ENCODE results near the gene LRIG1.

LRIG1 gene

GRCh38 chr3:66486202-66486601 is 14.6 kb downstream of the LRIG1 start:
- Histone ChIP-seq H3K9ac (ENCODE audit: low read depth, low read length) (no peak overlapping the region; the same call in 1 of the 2 replicates), H3K9me3 (ENCODE audit: insufficient read depth, low read depth, low read length) (no peaks in the 10 kb centered on the region), H3K27ac (ENCODE audit: low read length) (peak overlapping the region; percentile 2), H3K4me1 (ENCODE audit: insufficient read depth, low read length) (peaks cover 73% of the 10 kb centered on the region), H3K36me3 (ENCODE audit: insufficient read depth, low read depth, low read length) (peaks cover 4% of the 10 kb centered on the region; the same call in 1 of the 2 replicates), H3K4me3 (ENCODE audit: low read length) (no peak overlapping the region), H3K27me3 (ENCODE audit: insufficient read depth, low read length) (no peaks in the 10 kb centered on the region)

- Histone ChIP-seq H3K36me3 (ENCODE audit: insufficient read depth, low read depth, low read length) (peaks cover 4% of the 10 kb centered on the region; the same call in 1 of the 2 replicates), H3K9me3 (ENCODE audit: insufficient read depth, low read depth, low read length) (no peaks in the 10 kb centered on the region), H3K4me1 (ENCODE audit: insufficient read depth, low read length) (peaks cover 73% of the 10 kb centered on the region; the same call in 1 of the 2 replicates), H3K27ac (ENCODE audit: low read length) (no peak overlapping the region), H3K9ac (ENCODE audit: low read depth, low read length) (no peak overlapping the region), H3K4me3 (ENCODE audit: low read length) (no peak overlapping the region), H3K27me3 (ENCODE audit: insufficient read depth, low read length) (no peaks in the 10 kb centered on the region)
Observed at GRCh38 chr3:66485291-66485968, 15.4 kb downstream of the LRIG1 start.

- no peaks in the 10 kb centered on the region for H3K27me3 ChIP-seq (ENCODE audit: insufficient read depth, low read length)
- peak overlapping the region; percentile 5; the same call in 1 of the 2 replicates for H3K4me3 ChIP-seq (ENCODE audit: low read length)
- no peak overlapping the region for H3K9ac ChIP-seq (ENCODE audit: low read depth, low read length)
- no peaks in the 10 kb centered on the region for H3K9me3 ChIP-seq (ENCODE audit: insufficient read depth, low read depth, low read length)
- H3K27ac ChIP-seq (ENCODE audit: low read length): no peak overlapping the region
- no peaks in the 10 kb centered on the region for H3K36me3 ChIP-seq (ENCODE audit: insufficient read depth, low read depth, low read length)
- peaks cover 77% of the 10 kb centered on the region for H3K4me1 ChIP-seq (ENCODE audit: insufficient read depth, low read length)
Observed at GRCh38 chr3:66484106-66484844, 16.5 kb downstream of the LRIG1 start.

GRCh38 chr3:66483409-66483906 is 17.4 kb downstream of the LRIG1 start:
- H3K9me3 ChIP-seq (ENCODE audit: insufficient read depth, low read depth, low read length): no peaks in the 10 kb centered on the region
- no peak overlapping the region for H3K9ac ChIP-seq (ENCODE audit: low read depth, low read length)
- peaks cover 81% of the 10 kb centered on the region for H3K4me1 ChIP-seq (ENCODE audit: insufficient read depth, low read length)
- peak overlapping the region; percentile 5; the same call in 1 of the 2 replicates for H3K4me3 ChIP-seq (ENCODE audit: low read length)
- no peaks in the 10 kb centered on the region for H3K27me3 ChIP-seq (ENCODE audit: insufficient read depth, low read length)
- H3K36me3 ChIP-seq (ENCODE audit: insufficient read depth, low read depth, low read length): no peaks in the 10 kb centered on the region
- H3K27ac ChIP-seq (ENCODE audit: low read length): no peak overlapping the region

- Histone ChIP-seq H3K4me3 (ENCODE audit: low read length) (no peak overlapping the region), H3K4me1 (ENCODE audit: insufficient read depth, low read length) (peaks cover 85% of the 10 kb centered on the region), H3K9ac (ENCODE audit: low read depth, low read length) (no peak overlapping the region), H3K27ac (ENCODE audit: low read length) (no peak overlapping the region), H3K36me3 (ENCODE audit: insufficient read depth, low read depth, low read length) (no peaks in the 10 kb centered on the region), H3K27me3 (ENCODE audit: insufficient read depth, low read length) (no peaks in the 10 kb centered on the region), H3K9me3 (ENCODE audit: insufficient read depth, low read depth, low read length) (no peaks in the 10 kb centered on the region)
Observed at GRCh38 chr3:66483006-66483405, 17.8 kb downstream of the LRIG1 start.

- Histone ChIP-seq H3K36me3 (ENCODE audit: insufficient read depth, low read depth, low read length) (no peaks in the 10 kb centered on the region), H3K4me1 (ENCODE audit: insufficient read depth, low read length) (peaks cover 79% of the 10 kb centered on the region), H3K27ac (ENCODE audit: low read length) (no peak overlapping the region)
Observed at GRCh38 chr3:66482018-66482404, 18.8 kb downstream of the LRIG1 start.

GRCh38 chr3:66481071-66482017 is 19.5 kb downstream of the LRIG1 start:
- Histone ChIP-seq H3K4me3 (ENCODE audit: low read length) (no peak overlapping the region), H3K4me1 (ENCODE audit: insufficient read depth, low read length) (peaks cover 79% of the 10 kb centered on the region), H3K27me3 (ENCODE audit: insufficient read depth, low read length) (no peaks in the 10 kb centered on the region), H3K9me3 (ENCODE audit: insufficient read depth, low read depth, low read length) (no peaks in the 10 kb centered on the region), H3K36me3 (ENCODE audit: insufficient read depth, low read depth, low read length) (no peaks in the 10 kb centered on the region), H3K27ac (ENCODE audit: low read length) (no peak overlapping the region), H3K9ac (ENCODE audit: low read depth, low read length) (no peak overlapping the region)

More at GRCh38 chr3:66482018-66482404, 18.8 kb downstream of the LRIG1 start:
- H3K27me3 ChIP-seq (ENCODE audit: insufficient read depth, low read length): no peaks in the 10 kb centered on the region
- H3K9me3 ChIP-seq (ENCODE audit: insufficient read depth, low read depth, low read length): no peaks in the 10 kb centered on the region
- H3K4me3 ChIP-seq (ENCODE audit: low read length): no peak overlapping the region
- H3K9ac ChIP-seq (ENCODE audit: low read depth, low read length): no peak overlapping the region

- Histone ChIP-seq H3K4me1 (ENCODE audit: insufficient read depth, low read length) (peaks cover 81% of the 10 kb centered on the region), H3K36me3 (ENCODE audit: insufficient read depth, low read depth, low read length) (no peaks in the 10 kb centered on the region), H3K9me3 (ENCODE audit: insufficient read depth, low read depth, low read length) (no peaks in the 10 kb centered on the region), H3K4me3 (ENCODE audit: low read length) (no peak overlapping the region), H3K9ac (ENCODE audit: low read depth, low read length) (no peak overlapping the region), H3K27ac (ENCODE audit: low read length) (no peak overlapping the region), H3K27me3 (ENCODE audit: insufficient read depth, low read length) (no peaks in the 10 kb centered on the region)
Observed at GRCh38 chr3:66480666-66481065, 20.2 kb downstream of the LRIG1 start.

GRCh38 chr3:66479532-66479947 is 21.3 kb downstream of the LRIG1 start:
- peaks cover 84% of the 10 kb centered on the region for H3K4me1 ChIP-seq (ENCODE audit: insufficient read depth, low read length)
- no peaks in the 10 kb centered on the region for H3K27me3 ChIP-seq (ENCODE audit: insufficient read depth, low read length)
- H3K36me3 ChIP-seq (ENCODE audit: insufficient read depth, low read depth, low read length): no peaks in the 10 kb centered on the region
- H3K27ac ChIP-seq (ENCODE audit: low read length): no peak overlapping the region
- H3K9me3 ChIP-seq (ENCODE audit: insufficient read depth, low read depth, low read length): no peaks in the 10 kb centered on the region
- H3K4me3 ChIP-seq (ENCODE audit: low read length): peak overlapping the region; percentile 24; the same call in 1 of the 2 replicates
- no peak overlapping the region for H3K9ac ChIP-seq (ENCODE audit: low read depth, low read length)

- H3K9me3 ChIP-seq (ENCODE audit: insufficient read depth, low read depth, low read length): no peaks in the 10 kb centered on the region
- H3K27ac ChIP-seq (ENCODE audit: low read length): peak overlapping the region; percentile 7
- peaks cover under 1% of the 10 kb centered on the region; the same call in 1 of the 2 replicates for H3K36me3 ChIP-seq (ENCODE audit: insufficient read depth, low read depth, low read length)
- peaks cover 81% of the 10 kb centered on the region for H3K4me1 ChIP-seq (ENCODE audit: insufficient read depth, low read length)
- H3K27me3 ChIP-seq (ENCODE audit: insufficient read depth, low read length): no peaks in the 10 kb centered on the region
- H3K9ac ChIP-seq (ENCODE audit: low read depth, low read length): no peak overlapping the region
- H3K4me3 ChIP-seq (ENCODE audit: low read length): peak overlapping the region; percentile 24; the same call in 1 of the 2 replicates
Observed at GRCh38 chr3:66478960-66479359, 21.9 kb downstream of the LRIG1 start.

GRCh38 chr3:66477856-66478255 is 23.0 kb downstream of the LRIG1 start:
- H3K4me1 ChIP-seq (ENCODE audit: insufficient read depth, low read length): peaks cover 81% of the 10 kb centered on the region
- no peak overlapping the region for H3K4me3 ChIP-seq (ENCODE audit: low read length)
- H3K27me3 ChIP-seq (ENCODE audit: insufficient read depth, low read length): no peaks in the 10 kb centered on the region
- peaks cover 4% of the 10 kb centered on the region; the same call in 1 of the 2 replicates for H3K36me3 ChIP-seq (ENCODE audit: insufficient read depth, low read depth, low read length)
- H3K27ac ChIP-seq (ENCODE audit: low read length): no peak overlapping the region
- no peaks in the 10 kb centered on the region for H3K9me3 ChIP-seq (ENCODE audit: insufficient read depth, low read depth, low read length)
- no peak overlapping the region for H3K9ac ChIP-seq (ENCODE audit: low read depth, low read length)
